IPS-15b (cell line): ENCODE results near the gene TMEM203.

Experiments
- H3K27me3 ChIP-seq: one replicate; pipeline ENCODE4 v1.6.1; 2013; ENCODE audit warnings: low read length; ENCODE audit not compliant: control insufficient read depth, insufficient read depth
- H3K36me3 ChIP-seq: one replicate; pipeline ENCODE4 v1.6.1; 2013; ENCODE audit warnings: low read length; ENCODE audit not compliant: control insufficient read depth, insufficient read depth
- H3K4me1 ChIP-seq: one replicate; pipeline ENCODE4 v1.6.1; 2013; ENCODE audit warnings: mild to moderate bottlenecking, low read length; ENCODE audit not compliant: control insufficient read depth, insufficient read depth
- H3K4me3 ChIP-seq: one replicate; pipeline ENCODE4 v1.5.1; 2013; ENCODE audit warnings: low read depth, low read length
- H3K9ac ChIP-seq: one replicate; pipeline ENCODE4 v1.6.1; 2013; ENCODE audit warnings: low read depth, mild to moderate bottlenecking, low read length
- H3K9me3 ChIP-seq: one replicate; pipeline ENCODE4 v1.6.1; 2013; ENCODE audit warnings: mild to moderate bottlenecking, low read length; ENCODE audit not compliant: control insufficient read depth, insufficient read depth

The TMEM203 gene

DNA sequence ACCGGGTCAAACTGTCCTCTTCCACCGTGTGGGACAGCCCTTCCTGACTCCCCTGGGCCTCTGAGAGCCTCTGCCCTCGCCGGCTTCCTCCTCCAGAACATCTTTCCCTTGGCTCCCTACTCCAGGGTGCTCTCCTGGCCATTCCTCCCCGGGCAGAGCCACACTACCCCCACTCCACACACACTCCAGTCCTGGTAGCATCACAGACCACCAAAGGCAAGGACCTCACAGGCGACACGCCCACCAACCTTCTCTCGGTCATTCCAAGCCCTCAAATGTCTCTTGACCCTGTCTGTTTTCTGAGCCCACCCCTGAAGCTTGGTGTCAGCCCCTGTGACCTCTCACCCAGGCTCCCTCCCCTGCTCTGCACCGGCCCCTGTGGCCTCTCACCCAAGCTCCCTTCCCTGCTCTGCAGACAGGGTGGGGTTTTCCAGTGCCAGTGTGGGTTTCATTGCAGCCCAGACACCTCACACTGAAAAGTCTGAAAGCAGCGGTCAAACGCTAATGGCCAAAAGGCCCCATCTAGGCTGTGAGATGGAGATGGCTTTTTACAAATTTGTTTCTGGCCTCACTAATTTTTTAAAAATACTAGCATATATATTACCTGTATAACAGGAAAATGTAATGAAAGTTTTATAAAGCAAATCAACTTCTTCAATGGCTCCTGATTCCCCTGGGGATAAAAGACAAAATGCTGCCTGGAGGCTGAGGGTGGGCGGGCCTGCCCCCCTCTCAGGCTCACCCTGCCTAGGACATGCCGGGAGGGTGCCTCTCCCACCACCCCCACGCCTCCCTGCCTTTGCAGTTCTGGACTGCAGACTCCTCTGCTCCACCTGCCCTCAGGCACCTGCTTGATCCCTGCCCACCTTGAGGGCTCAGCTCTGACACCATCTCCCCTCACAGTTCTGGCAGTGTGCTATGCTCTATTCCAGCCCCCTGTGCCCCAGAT, 46.1 kb downstream of the TMEM203 start:
- Histone ChIP-seq H3K27me3 (peaks cover 77% of the 10 kb centered on the region), H3K36me3 (no peaks in the 10 kb centered on the region), H3K9ac (no peak overlapping the region), H3K9me3 (no peaks in the 10 kb centered on the region), H3K4me3 (no peak overlapping the region), H3K4me1 (no peaks in the 10 kb centered on the region)

DNA sequence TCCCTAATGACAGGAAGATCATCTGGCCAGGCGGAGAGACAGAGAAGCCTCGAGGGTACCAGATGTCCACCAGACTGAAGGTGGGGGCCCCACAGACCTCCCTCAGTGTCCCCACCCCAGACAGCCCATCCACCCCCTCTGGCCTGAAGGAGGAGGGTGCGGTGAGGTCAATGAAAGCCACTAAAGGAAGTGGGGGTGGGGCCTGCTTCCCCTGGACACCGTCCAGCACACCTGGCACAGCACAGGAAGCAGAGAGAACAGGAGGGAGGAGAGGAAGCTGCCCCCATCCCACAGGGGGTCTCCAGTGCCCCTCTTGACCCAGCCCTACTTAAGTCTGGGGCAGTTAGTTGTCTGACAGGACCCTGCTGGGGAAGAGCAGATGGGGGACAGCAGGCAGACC, 46.8 kb downstream of the TMEM203 start:
- H3K36me3 ChIP-seq = no peaks in the 10 kb centered on the region
- no peaks in the 10 kb centered on the region for H3K4me1 ChIP-seq
- no peaks in the 10 kb centered on the region for H3K9me3 ChIP-seq
- H3K4me3 ChIP-seq = no peak overlapping the region
- peaks cover 73% of the 10 kb centered on the region for H3K27me3 ChIP-seq
- H3K9ac ChIP-seq = no peak overlapping the region

DNA sequence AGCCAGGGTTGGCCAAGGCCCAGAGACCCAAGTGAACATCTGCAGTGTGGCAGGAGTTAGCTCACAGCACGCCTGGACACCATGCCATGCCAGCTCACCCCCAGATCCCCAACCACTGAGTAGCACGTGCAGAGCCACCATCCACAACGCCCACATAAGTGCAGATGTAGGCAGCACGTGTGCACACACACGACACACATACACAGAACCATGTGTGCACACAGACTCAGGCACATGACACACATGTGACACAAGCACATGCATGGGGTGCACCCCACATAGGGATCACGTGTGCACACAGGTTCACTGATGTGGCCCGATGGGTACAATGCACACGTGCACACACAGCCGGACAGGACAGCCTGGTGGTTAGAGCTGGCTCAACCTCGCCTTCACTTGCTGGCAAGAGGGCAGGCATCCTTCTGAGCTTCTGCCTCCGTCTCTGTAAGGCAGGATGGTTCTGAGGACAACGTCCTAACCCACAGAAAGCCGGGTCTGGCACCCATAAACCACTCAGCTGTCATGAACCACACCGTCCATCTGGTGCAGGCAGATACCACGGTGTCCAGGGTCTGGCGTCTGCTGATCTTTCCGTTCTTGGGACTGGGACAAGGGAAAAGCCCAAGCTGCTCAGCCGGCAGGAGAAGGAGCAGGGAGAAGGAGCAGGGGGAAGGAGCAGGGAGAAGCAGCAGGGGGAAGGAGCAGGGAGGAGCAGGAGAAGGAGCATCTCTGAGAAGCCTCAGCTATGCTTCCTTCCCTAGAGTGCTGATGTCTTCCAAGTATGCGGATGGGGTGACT, 47.6 kb downstream of the TMEM203 start:
- H3K9ac ChIP-seq = no peak overlapping the region
- no peaks in the 10 kb centered on the region for H3K36me3 ChIP-seq
- no peak overlapping the region for H3K4me3 ChIP-seq
- no peaks in the 10 kb centered on the region for H3K4me1 ChIP-seq
- H3K27me3 ChIP-seq = peaks cover 73% of the 10 kb centered on the region
- no peaks in the 10 kb centered on the region for H3K9me3 ChIP-seq

DNA sequence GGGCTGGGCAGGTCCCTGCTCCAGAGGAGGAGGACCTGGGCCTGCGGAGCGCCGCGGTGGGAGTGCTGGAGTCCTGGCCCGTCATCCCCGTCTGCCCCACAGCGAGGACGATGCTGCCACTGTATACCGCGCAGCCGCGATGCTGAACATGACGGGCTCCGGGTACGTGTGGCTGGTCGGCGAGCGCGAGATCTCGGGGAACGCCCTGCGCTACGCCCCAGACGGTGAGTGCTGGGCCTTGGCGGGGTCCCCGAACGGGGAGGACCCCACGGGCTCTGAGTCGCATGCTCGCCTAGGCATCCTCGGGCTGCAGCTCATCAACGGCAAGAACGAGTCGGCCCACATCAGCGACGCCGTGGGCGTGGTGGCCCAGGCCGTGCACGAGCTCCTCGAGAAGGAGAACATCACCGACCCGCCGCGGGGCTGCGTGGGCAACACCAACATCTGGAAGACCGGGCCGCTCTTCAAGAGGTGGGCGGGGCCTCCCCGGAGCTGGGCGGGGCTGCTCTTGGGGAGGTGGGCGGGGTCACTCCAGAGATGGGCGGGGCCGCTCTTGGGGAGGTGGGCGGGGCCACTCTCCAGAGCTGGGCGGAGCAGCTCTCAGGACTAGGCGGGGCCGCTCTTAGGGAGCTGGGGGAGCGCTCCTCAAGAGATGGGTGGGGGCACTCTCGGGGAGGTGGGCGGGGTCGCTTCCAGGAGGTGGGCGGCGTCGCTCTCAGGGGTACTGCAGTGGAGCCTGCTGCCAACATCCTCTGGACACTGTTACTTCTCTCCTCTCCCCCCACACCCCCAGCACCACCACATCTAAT, 48.7 kb downstream of the TMEM203 start:
- no peaks in the 10 kb centered on the region for H3K4me1 ChIP-seq
- no peak overlapping the region for H3K9ac ChIP-seq
- H3K9me3 ChIP-seq = no peaks in the 10 kb centered on the region
- H3K27me3 ChIP-seq = peaks cover 65% of the 10 kb centered on the region
- H3K4me3 ChIP-seq = peak overlapping the region; percentile 61
- no peaks in the 10 kb centered on the region for H3K36me3 ChIP-seq
